A673 (cell line): ENCODE results near the gene LCE2C. TPM values are rescaled to one million over a fixed set of nuclear protein-coding genes. Genes with fewer than 3 reads are reported as not detected.
"Not testable (repeated sequence)": the region's sequence is repeated elsewhere in the genome, so short reads cannot be mapped to it uniquely, and the experiment has no call there.

Source experiments
- BruUV-seq: library from RNA; stranded (reverse); fragments of 400-500 nt; replicated peaks from 2 replicates; lab custom pipeline; 2021; lab: Mats Ljungman, UMichigan
- CTCF ChIA-PET: fragments of 300-600 bp; sonication (Branson Sonifier 250); formaldehyde crosslinking; loops from one replicate; lab custom pipeline; 2022; ENCODE audit warnings: antibody characterized with exemption; lab: Charles Lee
- POLR2A ChIA-PET: fragments of 300-600 bp; sonication (Branson Sonifier 250); formaldehyde crosslinking; loops from one replicate; lab custom pipeline; 2022; ENCODE audit warnings: antibody characterized with exemption; ENCODE audit not compliant: low non-redundant PET; lab: Charles Lee
- DNase-seq: peaks from one replicate; pipeline ENCODE4 v3.0.0-alpha.2; 2015; ENCODE audit warnings: low spot score
- H3K27ac ChIP-seq: fragments of 200-600 bp; sonication (generic); 2 replicates; pipeline ENCODE4 v1.5.1; 2016; ENCODE audit warnings: mixed run types, low read depth, mild to moderate bottlenecking, mixed read lengths, antibody characterized with exemption, low read length; ENCODE audit not compliant: poor library complexity, severe bottlenecking
- H3K27me3 ChIP-seq: fragments of 200-600 bp; sonication (generic); replicated peaks from 2 replicates; pipeline ENCODE4 v1.6.1; 2017; ENCODE audit warnings: mixed run types, low read depth, mild to moderate bottlenecking, mixed read lengths, antibody characterized with exemption, low read length; ENCODE audit not compliant: insufficient read depth, poor library complexity
- H3K36me3 ChIP-seq: fragments of 200-600 bp; sonication (generic); 2 replicates; pipeline ENCODE4 v1.6.1; 2016; ENCODE audit warnings: mixed run types, mild to moderate bottlenecking, mixed read lengths, antibody characterized with exemption, low read length; ENCODE audit not compliant: insufficient read depth, poor library complexity, severe bottlenecking
- H3K4me1 ChIP-seq: fragments of 200-600 bp; sonication (generic); 2 replicates; pipeline ENCODE4 v1.6.1; 2017; ENCODE audit warnings: mixed run types, mild to moderate bottlenecking, mixed read lengths, antibody characterized with exemption, low read length; ENCODE audit not compliant: insufficient read depth, poor library complexity, severe bottlenecking
- H3K4me3 ChIP-seq: fragments of 200-600 bp; sonication (generic); 2 replicates; pipeline ENCODE4 v1.5.1; 2016; ENCODE audit warnings: low read depth, mixed run types, mild to moderate bottlenecking, mixed read lengths, low read length; ENCODE audit not compliant: poor library complexity, severe bottlenecking
- H3K9me3 ChIP-seq: fragments of 200-600 bp; sonication (generic); 2 replicates; pipeline ENCODE4 v1.6.1; 2016; ENCODE audit warnings: mixed run types, low read depth, mild to moderate bottlenecking, mixed read lengths, antibody characterized with exemption, low read length; ENCODE audit not compliant: poor library complexity, severe bottlenecking
- CTCF ChIP-seq: fragments of 300-800, 200-600 bp; sonication (generic); conservative IDR thresholded peaks from 2 replicates; pipeline ENCODE4 v1.5.1; 2017; ENCODE audit warnings: low read depth, mild to moderate bottlenecking, antibody characterized with exemption, low read length, moderate library complexity, mixed read lengths
- EZH2 ChIP-seq: fragments of 200-600 bp; sonication (generic); IDR thresholded peaks from 2 replicates; pipeline ENCODE4 v1.6.1; 2017; ENCODE audit warnings: borderline replicate concordance, low read depth, mild to moderate bottlenecking, mixed read lengths, antibody characterized with exemption, low read length; ENCODE audit not compliant: poor library complexity, severe bottlenecking
- intact Hi-C: fragments of 100-400 bp; cut with micrococcal nuclease; formaldehyde crosslinking; loops from one replicate; pipeline ENCODE4 v1.10.0; 2022; ENCODE audit not compliant: unreplicated experiment
- total RNA-seq: library from RNA; stranded (reverse); gene quantifications from 2 replicates; pipeline ENCODE4 v1.2.3, GENCODE V29; 2021

Gene LCE2C
- total RNA-seq, 1 experiment from 2014 or later = not detected

GRCh38 chr1:152658649-152659048, 16.4 kb upstream of the LCE2C start:
- Histone ChIP-seq H3K9me3 (no peaks in the 10 kb centered on the region), H3K27me3 (peaks cover 26% of the 10 kb centered on the region), H3K4me1 (no peaks in the 10 kb centered on the region), H3K4me3 (no peak overlapping the region), H3K36me3 (no peaks in the 10 kb centered on the region), H3K27ac (no peak overlapping the region)
- TF ChIP-seq CTCF (no peak), EZH2 (no peak)
- intact Hi-C loops = no loop called here
- POLR2A ChIA-PET = no interaction called here
- CTCF ChIA-PET = no interaction called here
- BruUV-seq = no TSS peak
- no peak for DNase-seq

- DNase-seq = no peak
- no TSS peak for BruUV-seq
- H3K9me3 ChIP-seq = no peaks in the 10 kb centered on the region
- no peak for TF ChIP-seq CTCF
- TF ChIP-seq EZH2 = no peak
- H3K4me1 ChIP-seq = no peaks in the 10 kb centered on the region
- intact Hi-C loops = no loop called here
- no peaks in the 10 kb centered on the region for H3K36me3 ChIP-seq
- no peak within 1 kb of the TSS for H3K4me3 ChIP-seq
- H3K27me3 ChIP-seq = peaks cover 22% of the 10 kb centered on the region
- CTCF ChIA-PET = interaction anchor here (0.8 kb wide), 1 partner anchor 10 kb away, joined by 3 read pairs; no protein-coding TSS in a partner anchor
- no peak within 1 kb of the TSS for H3K27ac ChIP-seq
- POLR2A ChIA-PET = no interaction called here
Observed at GRCh38 chr1:152663098-152663497, 12.0 kb upstream of the LCE2C start, which contains the start of gene LCE2D. LCE2D (plus strand) TSS chr1:152663380; CDS start chr1:152664106, 726 bp downstream.

GRCh38 chr1:152666171-152666570, 8.9 kb upstream of the LCE2C start:
- BruUV-seq, H3K9me3 ChIP-seq: not testable (repeated sequence)

GRCh38 chr1:152667648-152668047, 7.4 kb upstream of the LCE2C start:
- H3K4me1 ChIP-seq = no peaks in the 10 kb centered on the region
- TF ChIP-seq EZH2 (no peak), CTCF (no peak)
- no peak for DNase-seq
- ChIA-PET CTCF (no interaction called here), POLR2A (no interaction called here)
- H3K27ac ChIP-seq = no peak overlapping the region
- no peak overlapping the region for H3K4me3 ChIP-seq
- H3K9me3 ChIP-seq = no peaks in the 10 kb centered on the region
- BruUV-seq = no TSS peak
- no peaks in the 10 kb centered on the region for H3K27me3 ChIP-seq
- intact Hi-C loops = no loop called here
- no peaks in the 10 kb centered on the region for H3K36me3 ChIP-seq

More at GRCh38 chr1:152666171-152666570, 8.9 kb upstream of the LCE2C start:
- CTCF ChIA-PET, intact Hi-C loops, POLR2A ChIA-PET, H3K4me1 ChIP-seq, DNase-seq, H3K36me3 ChIP-seq, H3K27me3 ChIP-seq, H3K27ac ChIP-seq, H3K4me3 ChIP-seq: not testable (repeated sequence)
